Measurements from ENCODE around the gene TUBGCP3. TPM values are rescaled to one million over a fixed set of nuclear protein-coding genes. Genes with fewer than 3 reads are reported as not detected.

The TUBGCP3 gene
- total RNA-seq, 1 experiment from 2014 or later: 37.3 TPM

DNA sequence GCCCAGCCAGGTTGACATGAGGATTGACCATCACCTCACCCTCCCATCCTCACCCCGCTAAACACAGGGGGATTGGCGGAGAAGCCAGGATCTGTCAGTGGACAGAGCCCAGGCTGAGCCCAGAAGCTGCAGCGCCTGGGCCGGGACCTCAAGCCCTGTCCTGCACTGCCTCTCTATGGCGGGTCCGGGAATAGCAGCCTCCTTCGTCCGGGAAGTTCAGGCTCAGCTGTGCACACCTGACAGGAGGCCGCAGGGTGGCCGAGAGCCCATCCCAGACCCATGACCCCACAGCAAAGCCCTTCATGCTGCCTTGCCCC, 144.0 kb downstream of the TUBGCP3 start:
- Histone ChIP-seq H2BK15ac (ENCODE audit: low read depth, low read length) (no peak overlapping the region), H3K27me3 (ENCODE audit: insufficient read depth, low read length) (no peaks in the 10 kb centered on the region; the same call in 1 of the 2 replicates), H4K20me1 (ENCODE audit: control insufficient read depth, insufficient read depth, insufficient read length) (no peaks in the 10 kb centered on the region), H2BK20ac (ENCODE audit: low read depth, low read length, poor library complexity, severe bottlenecking) (no peak overlapping the region), H3K23me2 (ENCODE audit: insufficient read length, low read depth, low read length, poor library complexity, severe bottlenecking) (no peaks in the 10 kb centered on the region), H4K91ac (ENCODE audit: insufficient read length, low read depth, low read length) (no peak overlapping the region), H3K27ac (ENCODE audit: insufficient read length, low read depth, low read length) (no peak overlapping the region), H2BK5ac (ENCODE audit: insufficient read length, low read length) (no peak overlapping the region), H4K8ac (replicated peaks; ENCODE audit: insufficient read length, low read depth, low read length) (no peak overlapping the region), H3K4me1 (ENCODE audit: insufficient read depth, low read length) (no peaks in the 10 kb centered on the region), H3K14ac (ENCODE audit: insufficient read depth, low read length) (no peak overlapping the region), H3K79me1 (ENCODE audit: insufficient read depth, low read depth, low read length, poor library complexity, severe bottlenecking) (no peaks in the 10 kb centered on the region), H2AFZ (ENCODE audit: low read length) (no peak overlapping the region), H3K9ac (ENCODE audit: extremely low read depth, insufficient read length, low read length) (no peak overlapping the region), H2BK120ac (ENCODE audit: low read depth, low read length, poor library complexity, severe bottlenecking) (no peak overlapping the region), H3K9me3 (ENCODE audit: control insufficient read depth, low read depth, low read length) (peaks cover 4% of the 10 kb centered on the region), H3K23ac (ENCODE audit: insufficient read length, low read depth, low read length) (no peak overlapping the region), H3K18ac (ENCODE audit: insufficient read length, low read depth, low read length) (no peak overlapping the region), H3K4me2 (ENCODE audit: insufficient read depth, insufficient read length, low read length) (no peak overlapping the region), H3K4ac (ENCODE audit: low read depth, low read length) (no peak overlapping the region), H2BK12ac (ENCODE audit: insufficient read length, low read depth, low read length) (no peak overlapping the region), H3K79me2 (ENCODE audit: insufficient read depth, low read length) (no peaks in the 10 kb centered on the region), H4K5ac (ENCODE audit: insufficient read length, low read depth, low read length) (no peak overlapping the region), H2AK5ac (ENCODE audit: insufficient read length, low read length) (no peak overlapping the region), H3T11ph (ENCODE audit: low read length) (no peak overlapping the region), H3K56ac (ENCODE audit: insufficient read length, low read depth, low read length) (no peak overlapping the region)
- peaks cover 4 to 5% of the 10 kb centered on the region in 2 experiments; a peak in 3 of 5 replicates for H3K9me3 Mint-ChIP-seq
- WGBS (ENCODE audit: extremely low coverage, insufficient read length, low lambda C conversion rate): no CpG with 5 or more reads among the region's 10 CpGs
- H3K27me3 Mint-ChIP-seq (ENCODE audit: low read depth): peaks cover 71% of the 10 kb centered on the region
- H3K36me3 Mint-ChIP-seq (ENCODE audit: insufficient read depth in 1 of 3, low read depth in 3 of 3): peaks cover 0 to 3% (median under 1%) of the 10 kb centered on the region in 3 experiments; a peak in 2 of 7 replicates
- no peak overlapping the region for H3K27ac Mint-ChIP-seq
- no peak overlapping the region for H3K4me3 Mint-ChIP-seq
- TF ChIP-seq, protein P1, sequence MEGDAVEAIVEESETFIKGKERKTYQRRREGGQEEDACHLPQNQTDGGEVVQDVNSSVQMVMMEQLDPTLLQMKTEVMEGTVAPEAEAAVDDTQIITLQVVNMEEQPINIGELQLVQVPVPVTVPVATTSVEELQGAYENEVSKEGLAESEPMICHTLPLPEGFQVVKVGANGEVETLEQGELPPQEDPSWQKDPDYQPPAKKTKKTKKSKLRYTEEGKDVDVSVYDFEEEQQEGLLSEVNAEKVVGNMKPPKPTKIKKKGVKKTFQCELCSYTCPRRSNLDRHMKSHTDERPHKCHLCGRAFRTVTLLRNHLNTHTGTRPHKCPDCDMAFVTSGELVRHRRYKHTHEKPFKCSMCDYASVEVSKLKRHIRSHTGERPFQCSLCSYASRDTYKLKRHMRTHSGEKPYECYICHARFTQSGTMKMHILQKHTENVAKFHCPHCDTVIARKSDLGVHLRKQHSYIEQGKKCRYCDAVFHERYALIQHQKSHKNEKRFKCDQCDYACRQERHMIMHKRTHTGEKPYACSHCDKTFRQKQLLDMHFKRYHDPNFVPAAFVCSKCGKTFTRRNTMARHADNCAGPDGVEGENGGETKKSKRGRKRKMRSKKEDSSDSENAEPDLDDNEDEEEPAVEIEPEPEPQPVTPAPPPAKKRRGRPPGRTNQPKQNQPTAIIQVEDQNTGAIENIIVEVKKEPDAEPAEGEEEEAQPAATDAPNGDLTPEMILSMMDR (conservative IDR thresholded peaks at IDR 0.05): peak; percentile 90
- peaks cover 11 to 14% of the 10 kb centered on the region in 2 experiments for H3K4me1 Mint-ChIP-seq
- DNase-seq: peak; percentile 90

Measured in H9 (cell line).